Thoracic aorta (tissue), 2 donors: Measurements from ENCODE around the gene GREM1. TPM values are rescaled to one million over a fixed set of nuclear protein-coding genes. Genes with fewer than 3 reads are reported as not detected.

Experiments used
- ATAC-seq: fragments of 150-250 bp; one replicate; pipeline ENCODE4 v1.8.0; 2017; ENCODE audit warnings: low read depth; ENCODE audit not compliant: insufficient number of reproducible peaks, low FRiP score
- DNase-seq: peaks from one replicate; pipeline ENCODE4 v3.0.0-alpha.2; 2020; ENCODE audit warnings: low spot score
- H3K27ac ChIP-seq, 2 donors: fragments of 200-600 bp; sonication (generic); 1 replicate in 1 of 2; 2 replicates in 1 of 2; pipeline ENCODE4 v1.5.1; 2016; ENCODE audit warnings: mild to moderate bottlenecking in 2 of 2, moderate library complexity in 2 of 2
- H3K27me3 ChIP-seq: fragments of 200-600 bp; sonication (generic); replicated peaks from 2 replicates; pipeline ENCODE4 v1.6.0; 2016; ENCODE audit warnings: mild to moderate bottlenecking; ENCODE audit not compliant: insufficient read depth
- H3K36me3 ChIP-seq: fragments of 200-600 bp; sonication (generic); one replicate; pipeline ENCODE4 v1.5.1; 2016
- H3K4me1 ChIP-seq, 2 donors: fragments of 200-600 bp; sonication (generic); 1 replicate in 1 of 2; 2 replicates in 1 of 2; pipeline versions ENCODE4 v1.5.1 to v1.6.0; 2016; ENCODE audit warnings: low read depth in 2 of 2, mild to moderate bottlenecking in 1 of 2; ENCODE audit not compliant: control insufficient read depth in 1 of 2
- H3K4me3 ChIP-seq: fragments of 200-600 bp; sonication (generic); 2 replicates; pipeline ENCODE4 v1.5.1; 2016; ENCODE audit warnings: mild to moderate bottlenecking
- H3K9me3 ChIP-seq: fragments of 200-600 bp; sonication (generic); 2 replicates; pipeline ENCODE4 v1.5.1; 2016
- total RNA-seq, 2 donors: library from RNA; depleted of rRNA; stranded (reverse); fragments of >200 nt; gene quantifications; one replicate each; pipeline versions ENCODE4 v1.1.0 to v1.2.3, GENCODE V29; 2016
- TF ChIP-seq, protein P1 (sequence below): fragments of 200-600 bp; sonication (generic); IDR thresholded peaks from one replicate; pipeline ENCODE4 v1.5.1; 2019; ENCODE audit warnings: antibody characterized with exemption

GREM1 gene
- total RNA-seq, 2 donors from 2014 or later: 0.42 to 0.95 TPM

- Histone ChIP-seq H3K27ac (no peak overlapping the region), H3K4me1 (no peaks in the 10 kb centered on the region), H3K27me3 (no peaks in the 10 kb centered on the region), H3K36me3 (no peaks in the 10 kb centered on the region), H3K9me3 (no peaks in the 10 kb centered on the region), H3K4me3 (no peak overlapping the region)
- no peak for ATAC-seq
- TF ChIP-seq, protein P1, sequence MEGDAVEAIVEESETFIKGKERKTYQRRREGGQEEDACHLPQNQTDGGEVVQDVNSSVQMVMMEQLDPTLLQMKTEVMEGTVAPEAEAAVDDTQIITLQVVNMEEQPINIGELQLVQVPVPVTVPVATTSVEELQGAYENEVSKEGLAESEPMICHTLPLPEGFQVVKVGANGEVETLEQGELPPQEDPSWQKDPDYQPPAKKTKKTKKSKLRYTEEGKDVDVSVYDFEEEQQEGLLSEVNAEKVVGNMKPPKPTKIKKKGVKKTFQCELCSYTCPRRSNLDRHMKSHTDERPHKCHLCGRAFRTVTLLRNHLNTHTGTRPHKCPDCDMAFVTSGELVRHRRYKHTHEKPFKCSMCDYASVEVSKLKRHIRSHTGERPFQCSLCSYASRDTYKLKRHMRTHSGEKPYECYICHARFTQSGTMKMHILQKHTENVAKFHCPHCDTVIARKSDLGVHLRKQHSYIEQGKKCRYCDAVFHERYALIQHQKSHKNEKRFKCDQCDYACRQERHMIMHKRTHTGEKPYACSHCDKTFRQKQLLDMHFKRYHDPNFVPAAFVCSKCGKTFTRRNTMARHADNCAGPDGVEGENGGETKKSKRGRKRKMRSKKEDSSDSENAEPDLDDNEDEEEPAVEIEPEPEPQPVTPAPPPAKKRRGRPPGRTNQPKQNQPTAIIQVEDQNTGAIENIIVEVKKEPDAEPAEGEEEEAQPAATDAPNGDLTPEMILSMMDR: no peak
- DNase-seq: no peak
These were observed 20.9 kb downstream of the GREM1 start for GRCh38 chr15:32738666-32739065.

DNA sequence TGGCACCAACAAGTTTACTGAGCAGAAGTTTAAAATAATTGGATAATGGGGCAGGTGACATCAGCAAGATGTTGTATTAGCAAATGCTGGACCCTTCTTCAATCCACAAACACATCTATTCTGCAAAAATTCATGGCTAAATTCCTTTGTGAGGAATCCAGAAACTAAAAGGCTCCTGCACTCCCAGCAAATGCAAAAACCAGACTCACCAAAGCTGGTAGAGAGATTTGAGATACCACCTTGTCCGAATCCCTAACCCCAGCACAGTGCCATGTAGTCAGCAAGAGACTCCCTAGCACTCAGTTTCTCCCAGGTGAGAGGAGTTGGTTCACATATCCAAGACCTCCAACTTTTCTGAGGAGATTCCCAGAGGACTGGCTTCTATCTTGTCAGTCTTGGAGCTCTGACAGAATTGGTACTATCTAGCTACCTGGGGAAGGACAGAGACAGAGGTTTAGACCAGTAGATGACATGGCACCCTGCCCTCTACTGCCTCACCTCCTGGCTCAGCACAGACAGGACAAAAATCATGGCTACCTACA, 21.8 kb downstream of the GREM1 start:
- H3K27me3 ChIP-seq: no peaks in the 10 kb centered on the region
- no peaks in the 10 kb centered on the region for H3K4me1 ChIP-seq
- no peaks in the 10 kb centered on the region for H3K36me3 ChIP-seq
- H3K4me3 ChIP-seq: no peak overlapping the region
- DNase-seq (no peak), ATAC-seq (no peak)
- TF ChIP-seq, protein P1: no peak
- H3K9me3 ChIP-seq: no peaks in the 10 kb centered on the region
- H3K27ac ChIP-seq: no peak overlapping the region

DNA sequence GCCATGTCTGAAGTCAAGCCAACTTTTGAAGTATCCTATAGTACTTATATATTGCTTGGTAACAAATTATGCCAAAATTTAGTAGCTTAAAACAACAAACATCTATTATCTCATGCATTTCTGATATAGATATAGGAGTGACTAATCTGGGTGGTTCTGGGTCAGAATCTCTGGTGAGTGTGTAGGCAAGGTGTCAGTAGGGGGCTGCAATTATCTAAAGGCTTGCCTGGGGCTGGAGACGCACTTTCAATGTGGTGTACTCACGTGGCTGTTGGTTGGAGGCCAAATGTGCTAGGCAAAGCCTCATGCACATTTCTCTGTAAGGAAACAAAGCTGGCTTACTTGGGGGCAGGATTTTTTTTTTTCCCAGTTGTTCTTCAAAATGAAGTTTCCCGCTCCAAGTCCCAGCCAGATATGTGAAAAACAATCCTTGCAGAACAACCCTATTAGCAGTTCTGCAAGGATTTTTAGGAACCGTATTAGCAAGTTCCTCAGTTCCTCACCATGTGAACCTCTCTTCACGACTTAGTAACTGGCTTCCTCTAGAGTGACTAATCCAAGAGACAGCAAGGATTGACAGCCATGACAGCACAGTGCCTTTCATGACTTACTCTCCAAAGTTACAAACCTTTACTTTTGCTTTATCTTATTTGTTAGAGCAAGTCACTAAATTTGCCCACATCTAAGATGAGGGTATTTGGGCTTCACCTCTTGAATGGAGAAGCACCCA, 25.8 kb downstream of the GREM1 start:
- Histone ChIP-seq H3K27me3 (no peaks in the 10 kb centered on the region), H3K9me3 (no peaks in the 10 kb centered on the region), H3K4me3 (no peak overlapping the region), H3K27ac (no peak overlapping the region), H3K4me1 (no peaks in the 10 kb centered on the region), H3K36me3 (no peaks in the 10 kb centered on the region)
- ATAC-seq (no peak), DNase-seq (no peak)
- TF ChIP-seq, protein P1: no peak

- Histone ChIP-seq H3K9me3 (no peaks in the 10 kb centered on the region), H3K27ac (no peak overlapping the region), H3K27me3 (no peaks in the 10 kb centered on the region), H3K4me1 (no peaks in the 10 kb centered on the region), H3K36me3 (no peaks in the 10 kb centered on the region), H3K4me3 (no peak overlapping the region)
- ATAC-seq (no peak), DNase-seq (no peak)
- TF ChIP-seq, protein P1: no peak
These were observed 28.5 kb downstream of the GREM1 start for GRCh38 chr15:32746116-32746857.

DNA sequence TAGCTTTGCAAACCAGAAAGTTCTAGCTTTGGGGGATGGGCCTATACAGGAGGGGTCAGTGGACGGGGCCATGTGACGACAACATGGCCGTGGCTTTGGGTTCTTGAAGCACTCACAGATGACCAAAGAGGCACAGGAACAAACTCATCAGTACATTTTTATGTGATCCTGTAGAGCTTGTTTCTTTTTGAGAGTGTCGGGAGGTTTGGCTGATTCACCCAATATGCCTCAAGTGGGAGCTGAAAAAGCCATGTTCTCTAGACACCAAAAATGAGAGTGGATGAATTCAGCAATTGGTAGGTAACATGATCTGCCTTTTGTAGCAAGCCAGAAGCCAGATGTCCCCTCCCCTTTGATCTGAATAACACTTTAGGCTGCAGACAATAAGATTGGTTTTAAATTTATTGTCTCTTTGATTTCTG, 30.1 kb downstream of the GREM1 start:
- TF ChIP-seq, protein P1: no peak
- no peaks in the 10 kb centered on the region for H3K36me3 ChIP-seq
- no peaks in the 10 kb centered on the region for H3K9me3 ChIP-seq
- H3K4me1 ChIP-seq: no peaks in the 10 kb centered on the region
- no peak overlapping the region for H3K4me3 ChIP-seq
- H3K27ac ChIP-seq: no peak overlapping the region
- no peak for DNase-seq
- no peak for ATAC-seq
- H3K27me3 ChIP-seq: no peaks in the 10 kb centered on the region
